Neutrophil (primary cell): ENCODE measurements around the gene TXNDC2.

ENCODE experiments used
- H3K27ac ChIP-seq: fragments of 200-600 bp; sonication (generic); 2 replicates; pipeline ENCODE4 v1.5.1; 2016; ENCODE audit warnings: mild to moderate bottlenecking, moderate library complexity
- H3K27me3 ChIP-seq: fragments of 200-600 bp; sonication (generic); 2 replicates; pipeline ENCODE4 v1.6.0; 2016; ENCODE audit warnings: mild to moderate bottlenecking
- H3K36me3 ChIP-seq: fragments of 200-600 bp; sonication (generic); 2 replicates; pipeline ENCODE4 v1.5.1; 2017
- H3K4me1 ChIP-seq, 2 experiments: fragments of 200-600 bp in 1 of 2; sonication (generic) in 1 of 2; 1 replicate in 1 of 2; 2 replicates in 1 of 2; pipeline versions ENCODE4 v1.5.1 to v1.6.1; 2013 to 2016; ENCODE audit warnings: low read depth in 1 of 2, low read length in 1 of 2, mild to moderate bottlenecking in 1 of 2, moderate library complexity in 1 of 2; ENCODE audit not compliant: control insufficient read depth in 1 of 2, insufficient read depth in 1 of 2
- H3K4me3 ChIP-seq, 2 experiments: fragments of 200-600 bp in 1 of 2; sonication (generic) in 1 of 2; 1 replicate in 1 of 2; 2 replicates in 1 of 2; pipeline ENCODE4 v1.5.1; 2013 to 2016; ENCODE audit warnings: low read depth in 1 of 2, low read length in 1 of 2, mild to moderate bottlenecking in 1 of 2, moderate library complexity in 1 of 2
- H3K9me3 ChIP-seq: fragments of 200-600 bp; sonication (generic); 2 replicates; pipeline ENCODE4 v1.5.1; 2016
- CTCF ChIP-seq: fragments of 200-600 bp; sonication (generic); IDR thresholded peaks from 2 replicates; pipeline ENCODE4 v1.5.1; 2016; ENCODE audit warnings: antibody characterized with exemption

Gene TXNDC2

GRCh38 chr18:9933865-9934264 lies 48.1 kb downstream of the TXNDC2 start:
- Histone ChIP-seq H3K4me1 (peaks cover 9 to 25% of the 10 kb centered on the region in 2 experiments), H3K4me3 (no peak overlapping the region), H3K9me3 (no peaks in the 10 kb centered on the region), H3K27ac (no peak overlapping the region), H3K36me3 (peaks cover 51% of the 10 kb centered on the region), H3K27me3 (no peaks in the 10 kb centered on the region)
- TF ChIP-seq CTCF, result no peak

- TF ChIP-seq CTCF, result no peak
- peaks cover 53% of the 10 kb centered on the region for H3K36me3 ChIP-seq
Observed at GRCh38 chr18:9934274-9934673, 48.5 kb downstream of the TXNDC2 start.

More at GRCh38 chr18:9934274-9934673, 48.5 kb downstream of the TXNDC2 start:
- no peaks in the 10 kb centered on the region for H3K27me3 ChIP-seq
- H3K4me1 ChIP-seq, result peaks cover 4 to 21% of the 10 kb centered on the region in 2 experiments
- no peak overlapping the region for H3K27ac ChIP-seq
- H3K9me3 ChIP-seq, result no peaks in the 10 kb centered on the region
- H3K4me3 ChIP-seq, result no peak overlapping the region
